Activated CD4-positive, alpha-beta T cell treated with anti-CD3 and anti-CD28 coated beads for 4 hours (primary cell): ENCODE measurements around the gene FURIN.
"Not testable (repeated sequence)": the region's sequence is repeated elsewhere in the genome, so short reads cannot be mapped to it uniquely, and the experiment has no call there.

Source experiments
- DNase-seq, 2 donors: peaks; one replicate each; pipeline ENCODE4 v3.0.0-alpha.2; 2020

Gene FURIN

GRCh38 chr15:90903733-90904536 lies 35.5 kb downstream of the FURIN start:
- DNase-seq = no peak

GRCh38 chr15:90904746-90905145 lies 36.4 kb downstream of the FURIN start:
- no peak for DNase-seq

- DNase-seq = no peak
These were observed 37.2 kb downstream of the FURIN start for GRCh38 chr15:90905306-90906180.

- no peak for DNase-seq
These were observed 37.9 kb downstream of the FURIN start for GRCh38 chr15:90906181-90906849.

GRCh38 chr15:90907051-90907660 lies 38.8 kb downstream of the FURIN start:
- no peak for DNase-seq

GRCh38 chr15:90907838-90908507 lies 39.6 kb downstream of the FURIN start:
- DNase-seq = no peak

- DNase-seq = not testable (repeated sequence)
These were observed 41.1 kb downstream of the FURIN start for GRCh38 chr15:90909449-90909848.

- DNase-seq = no peak
These were observed 41.6 kb downstream of the FURIN start for GRCh38 chr15:90909976-90910375.

GRCh38 chr15:90910441-90911301 lies 42.3 kb downstream of the FURIN start:
- DNase-seq = no peak

GRCh38 chr15:90911302-90911623 lies 42.9 kb downstream of the FURIN start:
- no peak for DNase-seq

GRCh38 chr15:90911906-90912769 lies 43.8 kb downstream of the FURIN start:
- DNase-seq = no peak

- DNase-seq = no peak
These were observed 44.3 kb downstream of the FURIN start for GRCh38 chr15:90912770-90913075.

GRCh38 chr15:90913398-90913944 lies 45.1 kb downstream of the FURIN start:
- no peak for DNase-seq

- DNase-seq = no peak
These were observed 46.1 kb downstream of the FURIN start for GRCh38 chr15:90914305-90915080.

GRCh38 chr15:90915216-90915807 lies 46.9 kb downstream of the FURIN start:
- DNase-seq = no peak

- DNase-seq = no peak
These were observed 47.5 kb downstream of the FURIN start for GRCh38 chr15:90915808-90916440.

- DNase-seq = no peak
These were observed 48.1 kb downstream of the FURIN start for GRCh38 chr15:90916461-90916860.

GRCh38 chr15:90917569-90917968 lies 49.2 kb downstream of the FURIN start:
- DNase-seq = no peak
